ENCODE measurements around the gene TRERF1. TPM values are rescaled to one million over a fixed set of nuclear protein-coding genes. Genes with fewer than 3 reads are reported as not detected.

The TRERF1 gene
- total RNA-seq, 4 donors from 2014 or later: 3.3 to 4.9 (median 3.8) TPM

DNA sequence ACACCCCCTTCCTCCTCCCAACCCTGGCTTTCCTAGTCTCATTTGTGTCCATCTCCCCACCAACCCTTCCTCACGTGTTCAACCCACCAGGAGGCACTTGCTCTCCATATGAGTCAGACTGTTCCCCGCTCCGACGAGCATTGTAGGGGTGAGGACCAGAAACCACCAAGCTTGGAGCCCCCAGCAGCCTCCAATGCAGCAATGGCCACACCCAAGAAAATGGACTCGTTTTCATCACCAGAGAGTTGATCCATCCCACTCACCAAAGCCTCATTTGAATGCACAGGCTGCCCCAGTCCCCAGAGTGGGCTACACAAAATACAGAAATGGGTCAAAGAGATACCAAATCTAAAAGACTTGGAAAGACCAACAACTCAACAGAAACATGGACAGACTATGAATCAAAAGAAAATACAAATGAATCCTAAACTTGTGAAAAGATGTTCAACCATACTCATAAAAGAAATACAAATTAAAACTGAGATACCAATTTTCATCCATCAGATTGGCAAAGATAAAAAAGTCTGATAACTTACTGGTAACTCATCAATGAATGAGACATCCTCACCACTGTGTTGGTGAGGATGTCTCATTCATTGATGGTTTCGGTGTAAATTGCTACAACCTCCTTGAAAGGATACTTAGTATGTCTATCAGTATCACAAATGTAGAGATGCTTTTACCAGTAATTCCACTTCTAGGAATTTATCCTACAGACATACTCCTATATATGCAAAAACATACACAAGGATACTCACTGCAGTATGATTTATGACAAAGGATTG is 68.1 kb downstream of the TRERF1 start:
- TF ChIP-seq, protein P1, sequence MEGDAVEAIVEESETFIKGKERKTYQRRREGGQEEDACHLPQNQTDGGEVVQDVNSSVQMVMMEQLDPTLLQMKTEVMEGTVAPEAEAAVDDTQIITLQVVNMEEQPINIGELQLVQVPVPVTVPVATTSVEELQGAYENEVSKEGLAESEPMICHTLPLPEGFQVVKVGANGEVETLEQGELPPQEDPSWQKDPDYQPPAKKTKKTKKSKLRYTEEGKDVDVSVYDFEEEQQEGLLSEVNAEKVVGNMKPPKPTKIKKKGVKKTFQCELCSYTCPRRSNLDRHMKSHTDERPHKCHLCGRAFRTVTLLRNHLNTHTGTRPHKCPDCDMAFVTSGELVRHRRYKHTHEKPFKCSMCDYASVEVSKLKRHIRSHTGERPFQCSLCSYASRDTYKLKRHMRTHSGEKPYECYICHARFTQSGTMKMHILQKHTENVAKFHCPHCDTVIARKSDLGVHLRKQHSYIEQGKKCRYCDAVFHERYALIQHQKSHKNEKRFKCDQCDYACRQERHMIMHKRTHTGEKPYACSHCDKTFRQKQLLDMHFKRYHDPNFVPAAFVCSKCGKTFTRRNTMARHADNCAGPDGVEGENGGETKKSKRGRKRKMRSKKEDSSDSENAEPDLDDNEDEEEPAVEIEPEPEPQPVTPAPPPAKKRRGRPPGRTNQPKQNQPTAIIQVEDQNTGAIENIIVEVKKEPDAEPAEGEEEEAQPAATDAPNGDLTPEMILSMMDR (IDR thresholded peaks at IDR 0.05; ENCODE audit: low read depth): no peak

DNA sequence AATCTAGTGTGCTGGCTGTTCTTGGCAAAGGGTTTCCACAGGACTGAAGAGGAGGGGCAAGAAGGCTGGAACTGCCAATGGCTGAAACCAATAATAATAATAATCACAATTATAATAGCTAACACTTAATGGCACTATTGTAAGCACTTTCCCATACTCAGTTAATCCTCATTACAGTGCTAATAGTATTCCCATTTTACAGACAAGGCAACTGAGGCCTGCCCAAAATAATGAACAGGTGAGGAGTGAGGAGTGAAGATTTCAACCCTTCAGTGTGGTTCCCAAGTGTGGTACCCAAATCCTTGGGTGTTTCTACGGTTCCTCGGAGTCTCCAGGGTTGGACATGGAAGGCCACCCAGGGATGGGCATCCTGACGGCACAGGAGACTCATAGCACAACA is 69.9 kb downstream of the TRERF1 start:
- TF ChIP-seq, protein P1 (IDR thresholded peaks at IDR 0.05; ENCODE audit: low read depth): no peak

DNA sequence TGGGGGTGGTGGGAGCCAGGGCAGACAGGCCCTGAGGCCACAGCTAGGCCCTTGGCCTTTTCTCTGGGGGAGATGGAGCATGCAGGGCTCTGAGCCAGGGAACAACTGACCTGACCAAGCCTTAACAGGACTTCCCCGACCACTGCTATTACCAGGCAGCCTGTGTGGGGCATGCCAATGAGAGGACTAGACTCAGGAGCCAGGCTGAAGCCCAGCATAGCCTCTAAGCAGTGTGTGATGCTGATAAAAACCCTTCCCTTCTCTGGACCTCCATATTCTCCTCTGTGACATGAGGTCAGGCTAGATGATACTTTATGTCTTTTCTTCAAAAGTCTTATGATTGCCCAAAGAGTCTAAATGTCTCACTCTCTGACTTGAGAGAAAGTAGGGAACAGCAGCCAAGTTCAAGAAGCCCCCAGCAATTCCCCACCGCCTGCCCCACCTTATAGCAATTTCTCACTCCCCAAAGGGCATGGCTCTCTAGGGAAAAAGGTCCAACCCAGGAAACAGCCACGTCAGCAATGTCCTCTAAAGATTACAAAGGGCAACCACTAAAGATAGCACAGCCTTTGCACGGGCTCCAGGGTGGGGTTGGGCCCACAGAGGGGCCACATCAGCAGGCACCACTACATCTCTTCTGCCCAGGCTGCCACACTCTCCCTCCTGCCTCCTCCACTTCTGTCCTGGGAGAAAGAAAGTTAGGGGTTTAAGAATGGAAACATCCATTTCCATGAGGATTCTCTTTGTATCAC is 71.3 kb downstream of the TRERF1 start:
- TF ChIP-seq, protein P1 (IDR thresholded peaks at IDR 0.05; ENCODE audit: low read depth): no peak

- TF ChIP-seq, protein P1 (IDR thresholded peaks at IDR 0.05; ENCODE audit: low read depth): no peak
Observed at GRCh38 chr6:42378536-42378935, 73.2 kb downstream of the TRERF1 start.

GRCh38 chr6:42378125-42378524 is 73.6 kb downstream of the TRERF1 start:
- TF ChIP-seq, protein P1 (IDR thresholded peaks at IDR 0.05; ENCODE audit: low read depth): no peak

- TF ChIP-seq, protein P1 (IDR thresholded peaks at IDR 0.05; ENCODE audit: low read depth): no peak
Observed at GRCh38 chr6:42375007-42375635, 76.6 kb downstream of the TRERF1 start.

Data from subcutaneous adipose tissue (tissue), 4 donors.